HL-60 (cell line): ENCODE data around the gene RNF145.
"Not testable (repeated sequence)": the region's sequence is repeated elsewhere in the genome, so short reads cannot be mapped to it uniquely, and the experiment has no call there.

Experiments
- DNase-seq, 2 experiments: peaks; one replicate each; pipeline ENCODE4 v3.0.0-alpha.2; 2010 to 2020; ENCODE audit warnings: low read depth in 1 of 2, low spot score in 1 of 2
- H3K27ac ChIP-seq: fragments of 250-450 bp; sonication (Bioruptor Pico); replicated peaks from 2 replicates; pipeline ENCODE4 v1.5.1; 2020; ENCODE audit warnings: mild to moderate bottlenecking, moderate library complexity
- H3K27me3 ChIP-seq: fragments of 250-450 bp; sonication (Bioruptor Pico); 2 replicates; pipeline ENCODE4 v1.5.1; 2021; ENCODE audit warnings: mild to moderate bottlenecking, moderate library complexity; ENCODE audit not compliant: insufficient read depth, poor library complexity, severe bottlenecking
- H3K4me3 ChIP-seq: replicated peaks from 2 replicates; pipeline ENCODE4 v1.5.1; 2011; ENCODE audit warnings: mild to moderate bottlenecking, control low read depth, low read length; ENCODE audit not compliant: insufficient read depth
- GABPA ChIP-seq: IDR thresholded peaks from 2 replicates; pipeline ENCODE4 v1.6.1; 2012; ENCODE audit warnings: low read depth
- POLR2AphosphoS5 ChIP-seq: IDR thresholded peaks from 2 replicates; pipeline ENCODE4 v1.6.1; 2012; ENCODE audit warnings: low read depth
- SPI1 ChIP-seq: IDR thresholded peaks from 2 replicates; pipeline ENCODE4 v1.6.1; 2012; ENCODE audit warnings: low read depth, mild to moderate bottlenecking, borderline replicate concordance
- TF ChIP-seq, protein P1 (sequence below): IDR thresholded peaks from one replicate; pipeline ENCODE4 v1.5.1; 2011; ENCODE audit warnings: low read length, control low read depth, inconsistent platforms; ENCODE audit not compliant: insufficient read depth
- TF ChIP-seq, protein P2 (sequence below): IDR thresholded peaks from 2 replicates; pipeline ENCODE4 v1.6.1; 2012; ENCODE audit warnings: low read depth; ENCODE audit not compliant: insufficient replicate concordance

The RNF145 gene

DNA sequence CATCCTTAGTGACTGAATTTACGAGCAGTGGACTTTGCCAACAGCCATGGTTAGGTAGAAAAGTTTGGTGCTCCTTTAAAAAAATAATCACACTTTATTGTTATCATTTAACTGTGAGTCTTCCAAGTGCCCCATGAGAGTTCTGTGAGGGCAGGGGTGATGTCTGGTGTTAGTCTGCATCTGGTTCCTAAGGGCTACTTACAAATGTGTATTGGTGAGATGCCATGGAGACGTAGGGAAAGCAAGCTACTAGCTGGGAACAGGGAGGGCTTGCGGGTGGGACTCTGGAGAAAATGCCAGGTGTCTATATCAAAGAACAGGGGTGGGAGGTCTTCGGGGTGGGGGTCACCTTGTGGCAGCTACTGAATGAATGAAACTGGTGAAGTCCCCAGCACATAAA lies 62.5 kb downstream of the RNF145 start:
- Histone ChIP-seq H3K27ac (no peak overlapping the region), H3K4me3 (no peak overlapping the region), H3K27me3 (peaks cover 4% of the 10 kb centered on the region)
- DNase-seq = no peak
- TF ChIP-seq, protein P1, sequence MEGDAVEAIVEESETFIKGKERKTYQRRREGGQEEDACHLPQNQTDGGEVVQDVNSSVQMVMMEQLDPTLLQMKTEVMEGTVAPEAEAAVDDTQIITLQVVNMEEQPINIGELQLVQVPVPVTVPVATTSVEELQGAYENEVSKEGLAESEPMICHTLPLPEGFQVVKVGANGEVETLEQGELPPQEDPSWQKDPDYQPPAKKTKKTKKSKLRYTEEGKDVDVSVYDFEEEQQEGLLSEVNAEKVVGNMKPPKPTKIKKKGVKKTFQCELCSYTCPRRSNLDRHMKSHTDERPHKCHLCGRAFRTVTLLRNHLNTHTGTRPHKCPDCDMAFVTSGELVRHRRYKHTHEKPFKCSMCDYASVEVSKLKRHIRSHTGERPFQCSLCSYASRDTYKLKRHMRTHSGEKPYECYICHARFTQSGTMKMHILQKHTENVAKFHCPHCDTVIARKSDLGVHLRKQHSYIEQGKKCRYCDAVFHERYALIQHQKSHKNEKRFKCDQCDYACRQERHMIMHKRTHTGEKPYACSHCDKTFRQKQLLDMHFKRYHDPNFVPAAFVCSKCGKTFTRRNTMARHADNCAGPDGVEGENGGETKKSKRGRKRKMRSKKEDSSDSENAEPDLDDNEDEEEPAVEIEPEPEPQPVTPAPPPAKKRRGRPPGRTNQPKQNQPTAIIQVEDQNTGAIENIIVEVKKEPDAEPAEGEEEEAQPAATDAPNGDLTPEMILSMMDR = no peak
- TF ChIP-seq POLR2AphosphoS5 (no peak), SPI1 (no peak), GABPA (no peak)
- TF ChIP-seq, protein P2, sequence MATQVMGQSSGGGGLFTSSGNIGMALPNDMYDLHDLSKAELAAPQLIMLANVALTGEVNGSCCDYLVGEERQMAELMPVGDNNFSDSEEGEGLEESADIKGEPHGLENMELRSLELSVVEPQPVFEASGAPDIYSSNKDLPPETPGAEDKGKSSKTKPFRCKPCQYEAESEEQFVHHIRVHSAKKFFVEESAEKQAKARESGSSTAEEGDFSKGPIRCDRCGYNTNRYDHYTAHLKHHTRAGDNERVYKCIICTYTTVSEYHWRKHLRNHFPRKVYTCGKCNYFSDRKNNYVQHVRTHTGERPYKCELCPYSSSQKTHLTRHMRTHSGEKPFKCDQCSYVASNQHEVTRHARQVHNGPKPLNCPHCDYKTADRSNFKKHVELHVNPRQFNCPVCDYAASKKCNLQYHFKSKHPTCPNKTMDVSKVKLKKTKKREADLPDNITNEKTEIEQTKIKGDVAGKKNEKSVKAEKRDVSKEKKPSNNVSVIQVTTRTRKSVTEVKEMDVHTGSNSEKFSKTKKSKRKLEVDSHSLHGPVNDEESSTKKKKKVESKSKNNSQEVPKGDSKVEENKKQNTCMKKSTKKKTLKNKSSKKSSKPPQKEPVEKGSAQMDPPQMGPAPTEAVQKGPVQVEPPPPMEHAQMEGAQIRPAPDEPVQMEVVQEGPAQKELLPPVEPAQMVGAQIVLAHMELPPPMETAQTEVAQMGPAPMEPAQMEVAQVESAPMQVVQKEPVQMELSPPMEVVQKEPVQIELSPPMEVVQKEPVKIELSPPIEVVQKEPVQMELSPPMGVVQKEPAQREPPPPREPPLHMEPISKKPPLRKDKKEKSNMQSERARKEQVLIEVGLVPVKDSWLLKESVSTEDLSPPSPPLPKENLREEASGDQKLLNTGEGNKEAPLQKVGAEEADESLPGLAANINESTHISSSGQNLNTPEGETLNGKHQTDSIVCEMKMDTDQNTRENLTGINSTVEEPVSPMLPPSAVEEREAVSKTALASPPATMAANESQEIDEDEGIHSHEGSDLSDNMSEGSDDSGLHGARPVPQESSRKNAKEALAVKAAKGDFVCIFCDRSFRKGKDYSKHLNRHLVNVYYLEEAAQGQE = no peak

DNA sequence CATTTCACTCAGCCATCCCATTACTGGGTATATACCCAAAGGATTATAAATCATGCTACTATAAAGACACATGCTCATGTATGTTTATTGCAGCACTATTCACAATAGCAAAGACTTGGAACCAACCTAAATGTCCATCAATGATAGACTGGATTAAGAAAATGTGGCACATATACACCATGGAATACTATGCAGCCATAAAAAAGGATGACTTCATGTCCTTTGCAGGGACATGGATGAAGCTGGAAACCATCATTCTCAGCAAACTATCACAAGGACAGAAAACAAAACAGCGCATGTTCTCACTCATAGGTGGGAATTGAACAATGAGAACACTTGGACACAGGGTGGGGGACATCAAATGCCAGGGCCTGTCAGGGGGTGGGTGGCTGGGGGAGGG lies 64.2 kb downstream of the RNF145 start:
- H3K27me3 ChIP-seq, DNase-seq, H3K27ac ChIP-seq, H3K4me3 ChIP-seq: not testable (repeated sequence)

DNA sequence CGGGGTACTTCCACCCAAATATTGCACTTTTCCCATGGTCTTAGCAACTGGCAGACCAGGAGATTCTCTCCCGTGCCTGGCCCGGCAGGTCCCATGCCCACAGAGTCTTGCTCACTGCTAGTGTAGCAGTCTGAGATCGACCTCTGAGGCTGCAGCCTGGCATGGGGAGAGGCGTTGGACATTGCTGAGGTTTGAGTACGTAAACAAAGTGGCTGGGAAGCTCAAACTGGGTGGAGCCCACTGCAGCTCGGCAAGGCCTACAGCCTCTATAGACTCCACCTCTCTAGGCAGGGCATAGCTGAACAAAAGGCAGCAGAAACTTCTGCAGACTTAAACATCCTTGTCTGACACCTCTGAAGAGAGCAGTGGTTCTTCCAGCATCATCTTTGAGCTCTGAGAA lies 69.6 kb downstream of the RNF145 start:
- DNase-seq = no peak
- peaks cover 4% of the 10 kb centered on the region for H3K27me3 ChIP-seq
- no peak overlapping the region for H3K27ac ChIP-seq
- TF ChIP-seq GABPA (no peak), SPI1 (no peak), POLR2AphosphoS5 (no peak)
- TF ChIP-seq, protein P1 = no peak
- TF ChIP-seq, protein P2 = no peak
- H3K4me3 ChIP-seq = no peak overlapping the region

DNA sequence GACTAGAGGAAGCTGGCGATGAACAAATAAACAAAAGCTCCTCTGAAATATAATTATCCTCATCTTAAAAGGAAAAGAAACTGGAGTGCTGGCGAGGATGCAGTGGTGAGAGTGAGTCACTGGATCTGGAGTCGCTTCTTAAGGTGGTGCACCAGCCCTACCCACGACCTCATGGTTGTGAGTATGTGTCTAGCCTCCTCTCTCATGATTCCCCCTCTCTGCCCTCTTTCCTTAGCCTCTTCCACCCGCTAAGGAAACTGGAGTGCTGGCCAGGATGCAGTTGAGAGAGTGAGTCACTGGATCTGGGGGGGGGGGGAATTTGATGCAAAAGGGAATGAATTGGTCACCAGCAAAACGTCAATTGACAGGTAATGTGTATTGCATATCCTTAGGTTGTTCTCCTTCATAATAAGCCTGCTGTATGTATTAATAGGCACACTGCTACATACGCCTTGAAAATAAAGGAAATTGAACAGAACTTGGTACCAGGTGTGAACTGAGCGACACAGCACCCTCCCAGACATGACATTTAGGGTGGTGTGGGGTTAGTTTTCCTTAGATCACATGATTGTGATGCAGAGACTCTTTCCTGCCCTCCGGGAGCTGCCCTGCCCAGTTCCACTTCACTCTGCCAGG lies 73.3 kb downstream of the RNF145 start:
- Histone ChIP-seq H3K4me3 (no peak overlapping the region), H3K27ac (no peak overlapping the region), H3K27me3 (no peaks in the 10 kb centered on the region)
- DNase-seq = no peak
- TF ChIP-seq, protein P2 = no peak
- TF ChIP-seq SPI1 = no peak
- TF ChIP-seq, protein P1 = no peak
- no peak for TF ChIP-seq POLR2AphosphoS5
- TF ChIP-seq GABPA = no peak
